GM21526 (cell line): ENCODE measurements around the gene KCNA3.
A peak's percentile ranks its signal among the peaks of the same experiment; 100 is the strongest.

Source experiments
- ATAC-seq: cut with Tn5 transposase; IDR thresholded peaks from one replicate; pipeline ENCODE4 v1.9.1; 2021; ENCODE audit warnings: moderate library complexity; ENCODE audit not compliant: unreplicated experiment, low FRiP score

Gene KCNA3

DNA sequence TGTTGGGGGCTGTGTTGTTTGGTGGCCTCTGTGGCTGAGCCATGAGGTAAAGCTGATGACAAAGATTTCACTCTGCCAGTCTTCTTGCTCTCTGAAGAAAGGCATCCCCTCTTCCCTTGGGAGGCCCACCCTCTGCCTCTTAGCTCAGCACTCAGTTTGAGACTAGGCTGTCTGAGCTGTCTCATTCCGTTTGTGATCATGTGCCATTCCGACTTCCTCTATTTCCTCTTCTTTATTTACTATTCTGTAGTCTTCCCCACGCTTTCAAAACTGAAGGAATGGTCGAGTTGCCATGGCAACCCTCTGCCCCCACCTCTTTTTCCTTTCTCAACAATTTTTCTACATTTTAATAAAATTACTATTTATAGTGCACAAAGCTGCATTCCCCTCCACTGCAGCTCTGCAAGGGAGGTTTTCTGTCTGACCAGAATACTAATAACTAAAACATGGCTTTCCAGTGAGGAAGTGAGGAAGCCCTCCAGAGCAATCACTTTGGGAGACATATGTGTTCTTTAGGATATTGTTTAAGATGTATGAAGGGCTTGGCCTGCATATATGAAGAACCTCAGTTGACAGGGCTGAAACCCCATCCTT is 30.8 kb downstream of the KCNA3 start:
- no peak for ATAC-seq

DNA sequence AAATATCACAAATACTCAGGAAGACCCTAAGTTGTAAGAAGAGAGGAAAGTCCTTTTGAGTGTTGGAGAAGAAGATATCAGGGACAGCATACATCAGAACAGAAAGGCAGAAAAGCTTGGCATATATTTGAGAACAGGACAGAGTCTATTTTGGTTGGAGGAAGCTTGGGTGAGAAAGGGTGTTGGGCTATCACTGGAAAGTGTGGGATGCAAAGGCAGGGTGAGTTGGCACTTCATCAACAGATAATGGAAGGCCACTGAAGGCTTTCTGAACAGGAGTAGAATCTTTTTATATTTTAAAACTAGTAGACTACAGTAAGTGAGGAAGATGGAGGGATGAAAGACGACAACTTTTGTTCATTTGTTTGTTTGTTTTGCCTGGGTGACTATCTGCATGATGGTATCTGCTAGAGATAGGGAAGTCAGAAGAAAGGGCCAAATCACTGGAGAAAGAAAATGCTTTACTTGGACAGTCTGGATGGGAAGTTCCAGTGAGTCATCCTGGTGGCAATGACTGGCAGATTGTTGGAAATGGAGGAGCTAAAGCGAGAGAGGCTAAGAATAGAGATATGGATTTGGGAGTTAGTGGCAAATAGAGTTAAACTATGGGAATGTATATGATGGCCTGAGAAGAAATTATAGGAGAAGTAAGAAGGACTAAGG is 34.9 kb downstream of the KCNA3 start:
- ATAC-seq = no peak

DNA sequence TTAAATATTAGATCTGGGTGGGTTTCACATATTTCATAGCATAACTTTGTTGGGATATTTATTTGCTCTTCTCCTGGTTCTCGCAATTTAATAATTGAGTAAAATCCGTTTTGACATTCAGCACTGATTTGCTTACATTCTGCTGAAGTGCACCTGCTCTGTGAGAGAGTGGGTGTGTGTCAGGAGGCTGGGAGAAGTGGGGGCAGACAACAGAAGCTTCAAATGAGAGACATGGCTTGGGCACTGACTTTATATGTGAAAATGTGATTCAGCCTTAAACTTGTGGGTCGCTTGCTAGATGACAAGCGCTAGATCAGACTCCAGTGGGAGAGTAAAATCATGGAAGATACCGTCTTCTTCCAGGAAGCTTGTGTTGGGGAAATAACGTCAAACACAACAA is 36.2 kb downstream of the KCNA3 start:
- ATAC-seq = no peak

DNA sequence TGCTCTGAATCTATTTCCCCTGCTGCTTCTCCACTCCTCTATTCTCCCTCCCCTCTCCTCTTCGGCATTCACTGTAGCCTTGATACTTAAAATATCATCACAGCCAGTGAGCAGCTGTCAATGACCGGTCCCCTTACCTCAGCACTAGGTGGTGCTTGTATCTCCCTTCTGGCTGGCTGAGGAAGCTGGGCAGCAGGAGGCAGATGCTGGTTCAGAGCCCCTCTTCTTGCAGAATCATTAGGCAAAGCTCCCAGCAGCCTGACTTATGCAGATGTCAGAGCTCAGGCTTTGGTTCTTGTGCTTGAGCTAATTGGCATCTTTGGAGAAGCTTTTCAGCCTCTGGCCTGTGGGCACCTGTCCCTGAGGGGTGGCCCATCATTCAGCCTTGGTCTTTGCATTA is 36.7 kb downstream of the KCNA3 start:
- no peak for ATAC-seq

DNA sequence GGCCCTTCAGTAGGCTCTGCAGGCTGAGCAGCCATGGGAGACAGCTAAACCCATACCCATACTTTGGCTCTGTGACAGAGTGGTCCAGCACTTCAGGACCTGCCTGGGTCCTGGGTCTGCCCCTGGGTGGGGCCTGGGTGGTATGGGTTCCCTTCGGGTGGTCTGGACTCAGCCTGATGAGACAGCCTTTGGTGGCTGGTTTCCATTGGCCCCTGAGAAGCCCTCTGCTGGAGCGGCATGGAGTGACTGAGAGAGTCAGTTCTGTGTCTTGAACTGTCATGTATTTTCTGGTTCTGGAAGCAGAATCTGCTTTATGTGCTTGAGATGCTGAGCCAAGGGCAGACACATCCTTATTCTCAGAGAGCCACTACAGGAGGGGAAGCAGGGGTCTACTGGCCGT is 37.3 kb downstream of the KCNA3 start:
- ATAC-seq = no peak

DNA sequence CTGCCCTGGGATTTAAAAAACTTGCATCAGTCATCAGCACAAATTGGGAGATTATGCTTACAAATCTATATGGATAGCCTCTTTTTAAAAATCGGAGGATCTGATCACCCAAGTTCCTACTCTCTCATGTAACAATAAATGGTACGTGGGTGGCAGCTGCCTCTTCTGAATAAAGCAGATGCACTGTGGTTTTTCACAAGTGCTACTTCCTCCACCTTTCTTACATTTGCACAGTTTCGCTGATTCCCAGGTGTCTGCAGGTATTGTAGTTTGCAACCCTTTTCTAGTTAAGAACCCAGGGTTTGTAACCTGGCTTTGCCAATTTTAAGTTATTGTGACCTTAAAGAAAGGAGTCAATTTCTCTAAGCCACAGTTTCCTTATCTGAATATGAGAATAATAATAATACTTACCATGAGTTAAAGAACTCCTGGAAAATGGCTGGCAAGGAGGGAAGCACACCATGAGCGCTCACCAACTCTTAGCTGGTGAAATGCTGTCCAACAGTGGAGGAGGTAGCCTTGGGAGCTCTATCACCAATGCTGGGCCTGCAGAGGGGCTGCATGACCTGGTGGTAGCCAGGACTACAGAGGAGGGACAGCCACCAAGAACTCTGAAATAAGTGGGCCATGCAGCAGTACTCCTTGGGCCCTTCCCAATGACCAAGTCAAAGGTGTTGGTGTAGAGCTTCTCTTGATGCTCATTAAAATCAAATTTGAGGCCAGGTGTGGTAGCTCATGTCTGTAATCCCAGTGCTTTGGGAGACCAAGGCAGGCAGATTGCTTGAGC is 38.4 kb downstream of the KCNA3 start:
- ATAC-seq = no peak

DNA sequence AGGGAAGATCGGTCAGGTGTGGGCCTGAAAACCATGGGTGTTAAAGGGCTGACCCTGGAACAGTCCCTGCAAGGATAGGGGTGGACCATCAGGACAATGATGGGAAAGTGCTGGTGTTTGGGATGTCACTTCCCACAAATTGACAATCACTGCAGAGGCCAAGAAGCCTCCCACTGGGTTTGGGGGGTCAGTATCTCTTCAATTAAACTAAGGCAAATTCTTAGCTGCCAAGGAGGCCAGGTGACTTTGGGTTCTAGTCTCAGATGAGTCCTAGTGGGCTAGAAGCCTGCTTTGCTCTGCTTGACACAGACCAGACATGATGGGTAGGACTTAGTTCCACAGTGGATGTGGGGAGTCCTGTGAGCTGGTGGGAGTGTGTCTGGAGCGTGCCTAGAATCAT is 39.3 kb downstream of the KCNA3 start:
- ATAC-seq = no peak

DNA sequence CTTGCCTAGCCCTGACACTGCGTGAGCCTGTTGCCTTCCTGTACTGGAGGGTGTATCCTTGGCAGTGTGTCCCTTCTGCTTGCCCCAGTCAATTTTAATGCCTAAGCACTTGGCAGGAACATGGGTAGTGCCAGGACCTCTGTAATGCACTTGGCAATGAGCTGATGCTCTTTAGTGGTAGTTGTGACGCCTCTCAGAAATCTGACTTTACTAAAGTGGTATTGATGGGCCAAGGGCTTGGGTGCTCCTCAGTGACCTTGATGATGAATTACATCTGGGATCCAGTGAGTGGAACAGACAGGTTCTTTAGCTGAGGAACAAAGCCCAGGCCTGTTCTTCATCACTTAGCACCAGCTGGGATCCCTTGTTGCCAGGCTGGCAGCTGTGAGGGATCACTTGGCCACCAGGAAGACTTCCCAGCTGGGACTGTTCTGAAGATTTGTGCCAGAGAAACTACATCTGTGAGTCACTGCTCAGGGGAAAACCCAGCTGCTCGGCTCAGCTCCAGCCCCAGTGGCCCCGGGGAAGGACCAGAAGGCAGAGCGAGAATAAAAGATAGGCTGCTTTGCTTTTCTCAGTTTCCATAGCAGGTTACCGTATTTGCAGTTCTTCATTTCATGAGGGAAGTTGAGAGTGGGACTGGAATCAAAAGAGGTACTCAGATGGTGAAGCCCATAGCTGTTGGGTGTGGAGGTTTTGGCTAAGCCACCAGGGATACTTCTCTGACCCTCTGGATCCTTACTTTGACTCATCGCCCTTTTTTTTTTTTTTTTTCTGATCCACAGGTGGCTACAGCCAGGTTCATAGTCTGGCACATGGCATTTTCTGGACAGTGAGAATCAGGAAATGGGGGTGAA is 40.1 kb downstream of the KCNA3 start:
- peak; percentile 48 for ATAC-seq

DNA sequence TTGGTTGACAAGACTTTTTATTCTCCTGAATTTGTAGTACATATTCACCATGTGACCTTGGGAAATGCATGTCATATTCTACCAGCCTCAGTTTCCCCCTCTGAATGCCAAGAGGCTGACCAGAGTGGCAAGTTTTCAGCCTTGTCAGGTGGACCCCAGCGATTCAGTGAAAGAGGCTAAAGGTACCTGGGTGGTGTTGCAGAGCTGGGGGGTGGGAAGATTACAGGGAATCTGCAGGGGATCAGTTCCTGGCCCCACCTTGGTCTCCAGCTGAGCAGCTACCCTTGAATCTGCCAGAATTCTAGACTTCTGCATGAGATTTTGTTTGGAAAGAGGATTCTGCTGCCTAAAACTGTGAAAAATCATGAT is 40.7 kb downstream of the KCNA3 start:
- no peak for ATAC-seq

DNA sequence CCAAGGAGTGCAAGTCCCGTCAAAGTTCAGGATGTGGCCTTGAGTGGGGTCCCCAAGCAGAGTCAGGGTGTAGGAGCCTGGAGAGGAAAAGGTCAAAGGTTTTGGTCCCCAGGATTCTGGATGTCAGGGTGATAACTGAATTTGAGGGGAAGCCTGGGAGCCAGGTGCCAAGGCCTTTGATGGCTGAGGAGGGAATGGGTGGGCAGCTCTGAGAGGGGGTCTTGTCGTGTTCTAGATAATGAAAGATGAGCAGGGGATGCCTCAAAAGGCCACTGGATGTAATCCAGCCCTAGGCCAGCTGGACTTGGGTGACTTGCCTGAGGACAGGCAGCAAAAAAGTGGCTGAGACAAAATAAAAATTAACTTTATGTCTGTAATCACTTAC is 41.1 kb downstream of the KCNA3 start:
- no peak for ATAC-seq

DNA sequence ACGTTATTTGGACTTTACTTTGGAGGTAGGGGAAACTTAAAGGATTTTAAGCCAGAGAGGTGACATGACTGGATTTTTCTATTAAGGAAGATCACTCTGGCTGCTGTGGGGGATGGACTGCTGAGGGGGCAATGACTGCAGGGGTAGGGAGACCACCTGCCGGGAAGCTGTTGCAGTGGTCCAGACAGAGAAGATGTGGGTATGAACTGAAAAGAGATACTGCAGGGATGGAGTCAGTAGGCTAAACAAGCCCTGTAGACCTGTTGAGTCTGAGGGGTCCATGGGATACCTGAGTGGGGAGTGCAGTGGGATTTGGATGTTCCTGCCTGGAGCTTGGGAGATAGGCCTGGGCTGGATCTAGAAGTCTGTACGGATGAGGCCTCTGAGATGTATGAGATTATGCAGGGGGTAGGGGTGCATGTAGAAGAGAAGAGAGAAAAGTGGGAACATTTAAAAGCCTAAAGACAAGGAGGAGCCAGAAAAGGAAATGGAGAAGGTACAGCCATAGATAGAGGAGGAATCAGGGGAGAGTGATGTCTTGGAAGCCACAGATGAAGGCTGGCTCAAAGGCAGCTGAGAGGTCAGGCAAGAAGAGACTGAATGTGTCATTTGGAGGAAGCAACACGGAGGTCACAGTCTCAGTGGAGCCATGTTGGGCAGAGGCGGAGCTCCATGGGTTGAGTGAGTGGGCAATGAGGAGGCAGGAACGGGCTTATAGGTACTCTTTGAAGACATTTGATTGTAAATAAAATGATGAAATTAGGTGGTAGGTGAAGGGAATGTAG is 42.7 kb downstream of the KCNA3 start:
- ATAC-seq = no peak

DNA sequence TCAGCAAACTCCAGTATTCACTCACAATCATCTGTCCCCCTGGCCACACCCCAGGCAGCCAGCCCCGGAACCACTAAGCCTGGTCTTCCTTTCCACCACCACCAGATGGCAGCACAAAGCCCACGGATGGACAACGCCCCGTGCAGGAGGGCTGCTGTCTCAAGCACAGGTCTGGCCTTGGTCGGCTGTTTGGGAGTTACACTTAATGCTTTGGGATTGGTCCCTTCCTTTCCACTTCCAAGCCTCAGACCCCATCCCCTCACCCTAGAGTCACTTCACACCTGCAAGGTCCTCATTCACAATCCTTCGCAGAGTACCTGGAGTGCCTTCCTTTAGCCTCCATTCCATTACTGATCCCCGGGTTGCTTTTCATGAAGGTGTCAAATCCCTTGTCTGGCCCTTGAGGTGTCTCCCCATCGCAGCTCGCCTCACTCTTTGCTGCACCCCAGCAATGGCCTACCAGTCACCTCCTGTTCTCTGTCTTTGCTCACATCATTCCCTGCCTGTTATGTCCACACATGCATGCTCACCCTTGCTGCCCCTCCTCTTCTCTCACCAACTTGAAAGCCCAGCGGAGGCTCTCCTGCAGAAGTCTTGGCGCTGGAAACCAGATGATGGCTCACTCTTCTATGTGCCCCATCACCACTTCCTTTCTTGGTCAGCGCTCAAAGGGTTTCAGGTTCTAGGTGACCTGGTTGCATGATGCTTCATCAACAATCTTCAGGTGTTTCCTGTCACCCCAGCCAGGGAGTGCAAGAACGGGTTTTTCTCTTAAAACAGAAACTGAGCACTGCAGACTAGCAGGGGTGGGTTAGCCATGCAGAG is 43.7 kb downstream of the KCNA3 start:
- peak; percentile 47 for ATAC-seq

DNA sequence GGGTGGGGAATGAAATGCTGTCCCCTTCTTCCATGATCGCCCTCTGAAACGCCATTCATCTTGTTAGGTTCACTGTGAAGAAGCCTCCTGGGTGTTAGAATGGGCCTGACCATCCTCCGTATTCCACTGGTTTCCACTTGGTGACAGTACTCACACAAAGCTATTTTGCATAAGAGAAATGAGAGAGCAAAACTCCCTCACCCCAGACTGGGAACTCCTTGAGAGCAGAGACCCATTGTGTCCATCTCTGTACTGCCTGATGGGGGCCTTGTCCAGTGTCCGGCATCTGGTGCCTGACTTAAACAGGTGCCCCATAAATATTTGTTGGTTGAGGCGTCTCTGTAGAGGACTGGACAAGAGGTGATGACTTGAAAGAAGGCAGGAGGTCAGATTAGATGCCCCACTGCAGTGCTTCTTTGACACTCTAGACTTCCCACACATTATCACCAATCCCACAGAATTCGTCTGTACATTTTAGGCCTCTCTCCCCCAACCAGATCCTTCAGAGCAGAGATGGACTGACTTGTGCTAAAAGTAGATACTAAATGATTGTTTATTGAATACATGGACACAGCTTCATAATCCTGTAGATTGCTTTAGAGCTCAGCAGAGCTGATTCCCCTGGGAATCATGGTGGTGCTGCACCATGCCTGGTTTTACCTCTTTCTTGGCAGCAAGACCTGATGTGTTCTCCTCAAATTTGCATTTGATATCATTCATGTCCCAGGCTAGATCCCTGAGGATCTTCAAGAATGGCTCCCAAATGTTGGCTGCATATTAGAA is 46.2 kb downstream of the KCNA3 start:
- no peak for ATAC-seq

DNA sequence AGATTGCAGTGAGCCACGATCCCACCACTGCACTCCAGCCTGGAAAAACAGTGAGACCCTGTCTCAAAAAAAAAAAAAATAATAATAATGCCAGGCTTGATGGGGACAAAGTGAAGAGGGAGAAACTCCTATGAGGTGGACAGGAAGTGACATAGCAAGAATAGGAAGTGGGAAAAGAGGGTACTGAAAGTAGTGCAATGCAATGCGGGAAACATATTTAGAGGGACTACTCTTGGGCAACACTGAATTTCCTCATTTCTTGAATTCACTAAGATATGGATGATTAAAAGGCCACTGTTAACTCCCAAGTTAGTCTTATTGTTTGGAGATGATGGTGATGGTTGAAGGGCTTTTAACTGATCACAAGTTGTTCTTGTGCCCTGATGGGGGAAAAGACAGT is 47.0 kb downstream of the KCNA3 start:
- no peak for ATAC-seq

DNA sequence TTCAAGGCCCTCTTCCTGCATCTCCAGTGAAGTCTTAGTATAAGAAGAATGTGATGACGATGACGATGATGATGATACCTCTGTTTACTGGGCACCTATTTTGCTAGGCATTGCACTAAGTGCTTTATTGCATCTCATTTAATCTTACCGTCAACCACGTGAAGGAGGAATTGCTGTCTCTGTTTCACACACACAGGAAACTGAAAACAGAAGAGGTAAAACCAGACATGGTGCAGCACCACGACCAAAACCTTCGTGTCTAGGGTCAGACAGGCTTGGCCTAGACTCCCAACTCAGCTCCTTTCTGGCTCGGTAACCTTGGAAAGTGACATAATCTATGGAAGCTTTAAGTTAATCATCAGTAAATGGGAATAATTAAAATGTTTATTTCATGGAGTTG is 47.9 kb downstream of the KCNA3 start:
- no peak for ATAC-seq
